HEK293 (cell line): ENCODE results near the gene MUC21.

ENCODE experiments used
- CTCF ChIA-PET: fragments of 350-600 bp; formaldehyde crosslinking; extraction: SDS; loops from one replicate; lab custom pipeline; 2021; ENCODE audit warnings: antibody characterized with exemption; lab: Yijun Ruan, JAX
- POLR2A ChIA-PET: fragments of 300-600 bp; formaldehyde crosslinking; extraction: SDS; loops from one replicate; lab custom pipeline; 2020; ENCODE audit warnings: antibody characterized with exemption, inconsistent platforms; lab: Yijun Ruan, JAX
- H3K27ac ChIP-seq: fragments of 200-500 bp; sonication (Bioruptor generic); 2 replicates; pipeline ENCODE4 v1.5.1; 2014; ENCODE audit warnings: low read depth, low read length, control low read depth, inconsistent platforms; ENCODE audit errors: extremely low read depth
- H3K36me3 ChIP-seq, 2 experiments: fragments of 200-500 bp in 1 of 2; sonication (Bioruptor generic) in 1 of 2; 1 replicate in 1 of 2; 2 replicates in 1 of 2; pipeline ENCODE4 v1.5.1; 2014 to 2017; ENCODE audit warnings: inconsistent platforms in 2 of 2, low read length in 2 of 2; ENCODE audit not compliant: control insufficient read depth in 2 of 2, insufficient read depth in 1 of 2
- H3K4me1 ChIP-seq: fragments of 200-500 bp; sonication (Bioruptor generic); 2 replicates; pipeline ENCODE4 v1.5.1; 2014; ENCODE audit warnings: mild to moderate bottlenecking, low read length, inconsistent platforms; ENCODE audit not compliant: control insufficient read depth, insufficient read depth
- H3K4me3 ChIP-seq: 2 replicates; pipeline ENCODE4 v1.5.1; 2011; ENCODE audit warnings: low read depth, mild to moderate bottlenecking, control low read depth, low read length, moderate library complexity
- H3K9me3 ChIP-seq: fragments of 200-500 bp; sonication (Bioruptor generic); 2 replicates; pipeline ENCODE4 v1.5.1; 2014; ENCODE audit warnings: low read depth, low read length, inconsistent platforms; ENCODE audit not compliant: control insufficient read depth, insufficient read depth
- HIC1 ChIP-seq: fragments of 450-650 bp; formaldehyde crosslinking; IDR thresholded peaks from 2 replicates; pipeline ENCODE4 v1.5.1; 2016; ENCODE audit warnings: missing biosample characterization, missing genetic modification characterization
- HOXA7 ChIP-seq: sonication (generic); formaldehyde crosslinking; IDR thresholded peaks from 2 replicates; pipeline ENCODE4 v1.8.1; 2022; ENCODE audit warnings: missing genetic modification reagents, borderline replicate concordance
- HOXC10 ChIP-seq: sonication (generic); formaldehyde crosslinking; IDR thresholded peaks from 2 replicates; pipeline ENCODE4 v1.8.1; 2023; ENCODE audit warnings: mild to moderate bottlenecking, missing genetic modification reagents
- YY1 ChIP-seq: fragments of 450-650 bp; formaldehyde crosslinking; IDR thresholded peaks from 2 replicates; pipeline ENCODE4 v1.5.1; 2018; ENCODE audit warnings: missing biosample characterization, missing genetic modification characterization
- ZBTB44 ChIP-seq: fragments of 450-650 bp; IDR thresholded peaks from 2 replicates; pipeline ENCODE4 v1.5.1; 2018; ENCODE audit warnings: missing biosample characterization, mild to moderate bottlenecking, missing genetic modification characterization
- ZNF132 ChIP-seq: fragments of 450-650 bp; formaldehyde crosslinking; IDR thresholded peaks from 2 replicates; pipeline ENCODE4 v1.5.1; 2017; ENCODE audit warnings: missing biosample characterization, missing genetic modification characterization, borderline replicate concordance
- ZNF140 ChIP-seq: fragments of 450-650 bp; formaldehyde crosslinking; IDR thresholded peaks from 2 replicates; pipeline ENCODE4 v1.5.1; 2016; ENCODE audit warnings: missing biosample characterization, missing genetic modification characterization
- ZNF274 ChIP-seq, 2 experiments: fragments of 200-500 bp in 1 of 2; fragments of 450-650 bp in 1 of 2; sonication (Bioruptor generic) in 1 of 2; formaldehyde crosslinking in 1 of 2; IDR thresholded peaks; 2 replicates each; pipeline versions ENCODE4 v1.5.1 to v1.6.1; 2014 to 2016; ENCODE audit warnings: borderline replicate concordance in 1 of 2, inconsistent platforms in 1 of 2, low read length in 1 of 2, missing biosample characterization in 1 of 2, missing genetic modification characterization in 1 of 2
- ZNF324 ChIP-seq: fragments of 450-650 bp; formaldehyde crosslinking; IDR thresholded peaks from 2 replicates; pipeline ENCODE4 v1.5.1; 2016; ENCODE audit warnings: missing biosample characterization, missing genetic modification characterization
- ZNF335 ChIP-seq: fragments of 450-650 bp; formaldehyde crosslinking; conservative IDR thresholded peaks from 2 replicates; pipeline ENCODE4 v1.5.1; 2016; ENCODE audit warnings: missing biosample characterization, missing genetic modification characterization
- ZNF350 ChIP-seq: fragments of 450-650 bp; formaldehyde crosslinking; IDR thresholded peaks from 2 replicates; pipeline ENCODE4 v1.5.0; 2017; ENCODE audit warnings: missing biosample characterization, mild to moderate bottlenecking, missing genetic modification characterization
- ZNF433 ChIP-seq: fragments of 450-650 bp; formaldehyde crosslinking; IDR thresholded peaks from 2 replicates; pipeline ENCODE4 v1.5.1; 2016; ENCODE audit warnings: missing biosample characterization, missing genetic modification characterization, low read depth
- ZNF488 ChIP-seq: fragments of 450-650 bp; formaldehyde crosslinking; IDR thresholded peaks from 2 replicates; pipeline ENCODE4 v1.5.1; 2016; ENCODE audit warnings: missing biosample characterization, missing genetic modification characterization
- ZNF521 ChIP-seq: fragments of 450-650 bp; formaldehyde crosslinking; IDR thresholded peaks from 2 replicates; pipeline ENCODE4 v1.5.1; 2017; ENCODE audit warnings: missing biosample characterization, mild to moderate bottlenecking, missing genetic modification characterization
- ZNF558 ChIP-seq: fragments of 450-650 bp; formaldehyde crosslinking; IDR thresholded peaks from 2 replicates; pipeline ENCODE4 v1.5.1; 2016; ENCODE audit warnings: missing biosample characterization, missing genetic modification characterization
- ZNF561 ChIP-seq: fragments of 450-650 bp; IDR thresholded peaks from 2 replicates; pipeline ENCODE4 v1.5.1; 2018; ENCODE audit warnings: missing biosample characterization, missing genetic modification characterization, borderline replicate concordance
- ZNF626 ChIP-seq: fragments of 450-650 bp; sonication (Bioruptor Pico); formaldehyde crosslinking; IDR thresholded peaks from 2 replicates; pipeline ENCODE4 v1.5.1; 2018; ENCODE audit warnings: missing biosample characterization, missing genetic modification characterization, inconsistent platforms
- ZNF664 ChIP-seq: fragments of 450-650 bp; formaldehyde crosslinking; IDR thresholded peaks from 2 replicates; pipeline ENCODE4 v1.5.1; 2016; ENCODE audit warnings: missing biosample characterization, missing genetic modification characterization
- ZNF692 ChIP-seq: fragments of 450-650 bp; formaldehyde crosslinking; IDR thresholded peaks from 2 replicates; pipeline ENCODE4 v1.5.1; 2016; ENCODE audit warnings: missing biosample characterization, missing genetic modification characterization
- ZNF776 ChIP-seq: fragments of 450-650 bp; formaldehyde crosslinking; IDR thresholded peaks from 2 replicates; pipeline ENCODE4 v1.5.0; 2017; ENCODE audit warnings: missing biosample characterization, missing genetic modification characterization, borderline replicate concordance
- ZSCAN5A ChIP-seq: fragments of 450-650 bp; formaldehyde crosslinking; IDR thresholded peaks from 2 replicates; pipeline ENCODE4 v1.5.1; 2016; ENCODE audit warnings: missing biosample characterization, missing genetic modification characterization

Gene MUC21

GRCh38 chr6:30947231-30947630 lies 36.3 kb upstream of the MUC21 start:
- H3K27ac ChIP-seq = no peak overlapping the region
- ChIA-PET POLR2A (no interaction called here), CTCF (interaction anchor here (1.0 to 1.5 kb wide), 2 partner anchors 35 to 141 kb away, joined by 4 to 5 read pairs; no protein-coding TSS in a partner anchor)
- no peaks in the 10 kb centered on the region for H3K9me3 ChIP-seq
- no peak for TF ChIP-seq ZNF561 (tag by site-specific recombination)
- TF ChIP-seq ZNF350 (tag by site-specific recombination) = no peak
- no peak for TF ChIP-seq ZNF324 (tag by site-specific recombination)
- no peak for TF ChIP-seq ZNF274 (IDR thresholded peaks at IDR 0.05; ENCODE audit: low read length)
- TF ChIP-seq ZNF274 (tag by site-specific recombination; IDR thresholded peaks at IDR 0.05; ENCODE audit: borderline replicate concordance) = no peak
- TF ChIP-seq HOXA7 (CRISPR knock-in tag) = no peak
- TF ChIP-seq ZSCAN5A = no peak
- no peak for TF ChIP-seq HOXC10 (CRISPR knock-in tag)
- TF ChIP-seq ZNF335 (tag by site-specific recombination) = no peak
- no peak for TF ChIP-seq HIC1
- TF ChIP-seq ZNF664 = no peak
- TF ChIP-seq ZBTB44 (tag by site-specific recombination) = no peak
- no peak for TF ChIP-seq ZNF521
- no peak for TF ChIP-seq ZNF558
- TF ChIP-seq ZNF692 (tag by site-specific recombination) = no peak
- no peaks in the 10 kb centered on the region; the same call in 1 of the 2 replicates for H3K4me1 ChIP-seq
- no peak overlapping the region for H3K4me3 ChIP-seq
- no peaks in the 10 kb centered on the region for H3K36me3 ChIP-seq

- Histone ChIP-seq H3K36me3 (no peaks in the 10 kb centered on the region), H3K27ac (no peak overlapping the region), H3K4me3 (no peak overlapping the region), H3K4me1 (no peaks in the 10 kb centered on the region), H3K9me3 (no peaks in the 10 kb centered on the region)
- ChIA-PET CTCF (no interaction called here), POLR2A (no interaction called here)
- TF ChIP-seq ZNF132 (tag by site-specific recombination) (no peak), ZNF488 (tag by site-specific recombination) (no peak), ZNF140 (tag by site-specific recombination) (no peak), YY1 (no peak), ZNF776 (tag by site-specific recombination) (no peak), ZNF433 (tag by site-specific recombination) (no peak), ZNF626 (tag by site-specific recombination) (no peak)
These were observed 34.7 kb upstream of the MUC21 start for GRCh38 chr6:30948811-30949210.
